Thymus (tissue), 11 donors: ENCODE results near the gene LPAR2. TPM values are rescaled to one million over a fixed set of nuclear protein-coding genes. Genes with fewer than 3 reads are reported as not detected.

Source experiments
- DNase-seq, 9 donors: peaks; one replicate each; pipeline ENCODE4 v3.0.0-alpha.2; 2013; ENCODE audit warnings: low spot score in 9 of 9, low read depth in 6 of 9, missing footprints in 1 of 9
- H3K27ac ChIP-seq, 2 donors: one replicate each; pipeline ENCODE4 v1.5.1; 2013; ENCODE audit warnings: control low read depth in 1 of 2, low read depth in 1 of 2, low read length in 1 of 2, mild to moderate bottlenecking in 1 of 2, moderate library complexity in 1 of 2
- H3K27me3 ChIP-seq, 2 donors: one replicate each; pipeline ENCODE4 v1.5.1; 2013; ENCODE audit warnings: low read length in 1 of 2; ENCODE audit not compliant: control insufficient read depth in 2 of 2, insufficient read depth in 1 of 2
- H3K36me3 ChIP-seq, 2 donors: one replicate each; pipeline ENCODE4 v1.5.1; 2013; ENCODE audit warnings: low read length in 1 of 2, mild to moderate bottlenecking in 1 of 2, moderate library complexity in 1 of 2; ENCODE audit not compliant: control insufficient read depth in 2 of 2, insufficient read depth in 2 of 2
- H3K4me1 ChIP-seq, 2 donors: one replicate each; pipeline ENCODE4 v1.5.1; 2013; ENCODE audit warnings: low read length in 2 of 2; ENCODE audit not compliant: control insufficient read depth in 2 of 2, insufficient read depth in 2 of 2
- H3K4me3 ChIP-seq, 2 donors: one replicate each; pipeline ENCODE4 v1.5.1; 2013; ENCODE audit warnings: low read length in 2 of 2, control low read depth in 1 of 2, mild to moderate bottlenecking in 1 of 2
- H3K9me3 ChIP-seq, 2 donors: one replicate each; pipeline ENCODE4 v1.5.1; 2013; ENCODE audit warnings: low read length in 1 of 2, mild to moderate bottlenecking in 1 of 2; ENCODE audit not compliant: control insufficient read depth in 2 of 2, insufficient read depth in 1 of 2
- WGBS: extraction: QIAGEN DNeasy Blood & Tissue Kit; methylation state at CpG from one replicate; pipeline ENCODE4 v1.1.7; 2013; 5-methylcytosine and 5-hydroxymethylcytosine counted together
- polyA plus RNA-seq: library from polyadenylated mRNA; stranded (reverse); fragments of 200-250 nt; gene quantifications from one replicate; pipeline ENCODE4 v1.2.3, GENCODE V29; 2013
- total RNA-seq: library from RNA; stranded (reverse); fragments of 120-200 nt; gene quantifications from one replicate; pipeline ENCODE4 v1.2.4, GENCODE V29; 2013
- donor health status: healthy.

LPAR2 gene
- total and polyA plus RNA-seq, 2 donors, result 5.9 to 53.8 TPM

DNA sequence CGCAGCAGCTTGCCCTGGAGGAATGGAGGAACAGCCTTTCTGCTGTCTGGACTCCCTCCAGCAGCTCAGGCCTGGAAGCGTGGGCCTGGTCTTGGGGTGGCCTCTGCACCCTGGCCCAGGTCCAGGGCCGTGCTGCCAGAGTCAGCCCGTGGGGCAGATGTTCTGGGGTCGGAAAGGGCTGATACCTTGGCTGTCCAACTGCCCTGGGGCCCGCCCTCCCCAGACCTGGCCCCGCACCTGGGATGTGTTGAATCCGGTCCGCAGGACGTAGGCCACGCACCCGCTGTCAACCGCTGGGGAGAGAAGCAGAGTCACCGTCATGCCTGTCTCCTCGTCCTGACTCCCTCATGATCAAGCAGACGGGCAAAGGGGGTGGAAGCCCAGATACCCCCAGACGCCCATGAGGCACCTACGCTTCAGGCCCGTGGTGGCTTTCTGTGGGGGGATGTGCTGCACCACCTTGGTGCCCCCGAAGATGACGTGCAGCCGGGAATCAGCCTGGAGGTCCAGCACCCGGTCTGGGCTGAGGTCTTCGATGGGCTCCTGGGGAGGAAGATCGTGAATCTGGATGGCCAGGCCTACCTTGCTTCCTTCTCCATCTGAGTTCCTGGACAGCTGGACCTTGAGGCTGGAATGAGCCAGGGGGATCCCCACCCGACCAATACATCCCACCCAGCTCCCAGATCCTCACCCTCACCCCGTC, 27.8 kb upstream of the LPAR2 start:
- Histone ChIP-seq H3K27ac (no peak overlapping the region), H3K4me3 (no peak overlapping the region), H3K27me3 (no peaks in the 10 kb centered on the region), H3K9me3 (no peaks in the 10 kb centered on the region), H3K36me3 (peaks cover 91 to 93% of the 10 kb centered on the region in 2 donors), H3K4me1 (no peaks in the 10 kb centered on the region)
- DNase-seq, result no peak
- 98% methylated on average over 27 of the region's 27 CpGs for WGBS

DNA sequence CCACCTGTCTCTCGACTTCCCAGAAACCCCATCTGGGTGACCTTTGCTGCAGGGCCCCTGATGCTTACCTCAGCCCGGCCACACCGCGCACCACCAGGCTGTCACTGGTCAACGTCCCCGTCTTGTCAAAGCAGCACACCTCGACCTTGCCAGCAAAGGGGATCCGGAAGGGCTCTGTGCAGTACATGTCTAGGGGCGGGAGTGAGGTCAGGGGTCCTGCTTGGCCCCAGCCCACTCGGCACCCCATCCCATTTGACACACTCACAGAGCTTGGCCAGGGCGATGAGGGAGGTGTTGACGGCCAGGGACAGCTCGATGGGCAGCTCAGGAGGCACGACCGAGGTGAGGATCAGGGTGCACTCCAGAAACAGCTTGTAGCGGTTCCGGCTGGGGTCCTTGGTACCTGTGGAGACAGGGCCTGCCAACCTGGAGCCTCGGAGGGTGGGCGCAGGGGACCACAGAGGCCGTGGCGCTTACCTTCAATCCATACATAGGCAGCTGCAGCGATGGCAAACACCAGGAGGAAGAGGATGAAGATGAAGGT, 27.1 kb upstream of the LPAR2 start:
- H3K27me3 ChIP-seq, result no peaks in the 10 kb centered on the region
- H3K4me3 ChIP-seq, result no peak overlapping the region
- H3K27ac ChIP-seq, result no peak overlapping the region
- no peaks in the 10 kb centered on the region for H3K4me1 ChIP-seq
- 97% methylated on average over 22 of the region's 22 CpGs for WGBS
- no peak for DNase-seq
- H3K9me3 ChIP-seq, result no peaks in the 10 kb centered on the region
- H3K36me3 ChIP-seq, result peaks cover 98 to 100% of the 10 kb centered on the region in 2 donors

DNA sequence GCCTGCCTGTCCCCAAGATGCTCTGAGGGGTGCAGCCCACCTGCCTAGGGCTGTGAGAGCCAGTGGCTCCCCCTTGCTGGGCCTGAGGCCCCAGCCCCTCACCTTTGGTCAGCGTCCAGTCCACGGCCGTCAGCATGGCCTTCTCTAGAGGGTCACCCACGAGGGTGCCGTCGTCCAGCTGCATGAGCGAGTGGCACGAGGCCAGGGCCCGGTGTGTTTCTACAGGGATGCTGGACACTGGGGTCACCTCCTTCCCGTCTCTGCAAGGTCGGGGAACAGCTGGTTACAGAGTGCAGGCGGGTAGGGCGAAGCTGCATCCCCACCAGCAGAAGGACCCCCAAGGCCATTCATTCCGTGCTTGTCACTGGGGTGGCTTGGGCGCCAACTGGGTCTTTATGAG, 26.4 kb upstream of the LPAR2 start:
- 98% methylated on average over 15 of the region's 15 CpGs for whole genome bisulfite sequencing
- DNase-seq, result no peak

GRCh38 chr19:19653597-19654147, 25.7 kb upstream of the LPAR2 start:
- peaks cover 95 to 98% of the 10 kb centered on the region in 2 donors for H3K36me3 ChIP-seq
- H3K4me3 ChIP-seq, result no peak overlapping the region
- DNase-seq, result no peak
- H3K9me3 ChIP-seq, result no peaks in the 10 kb centered on the region
- WGBS, result 97% methylated on average over 23 of the region's 23 CpGs
- no peak overlapping the region for H3K27ac ChIP-seq
- H3K27me3 ChIP-seq, result no peaks in the 10 kb centered on the region
- no peaks in the 10 kb centered on the region for H3K4me1 ChIP-seq

More for the DNA sequence above, 26.4 kb upstream of the LPAR2 start:
- Histone ChIP-seq H3K9me3 (no peaks in the 10 kb centered on the region), H3K4me3 (no peak overlapping the region), H3K27ac (no peak overlapping the region), H3K36me3 (peaks cover 97 to 100% of the 10 kb centered on the region in 2 donors), H3K4me1 (no peaks in the 10 kb centered on the region), H3K27me3 (no peaks in the 10 kb centered on the region)

- DNase-seq, result no peak
- H3K27me3 ChIP-seq, result no peaks in the 10 kb centered on the region
- 98% methylated on average over 24 of the region's 24 CpGs for WGBS
- H3K27ac ChIP-seq, result no peak overlapping the region
- H3K9me3 ChIP-seq, result no peaks in the 10 kb centered on the region
- H3K4me3 ChIP-seq, result no peak overlapping the region
- peaks cover 88 to 91% of the 10 kb centered on the region in 2 donors for H3K36me3 ChIP-seq
- H3K4me1 ChIP-seq, result no peaks in the 10 kb centered on the region
Measured at GRCh38 chr19:19652482-19653295, 24.7 kb upstream of the LPAR2 start.

DNA sequence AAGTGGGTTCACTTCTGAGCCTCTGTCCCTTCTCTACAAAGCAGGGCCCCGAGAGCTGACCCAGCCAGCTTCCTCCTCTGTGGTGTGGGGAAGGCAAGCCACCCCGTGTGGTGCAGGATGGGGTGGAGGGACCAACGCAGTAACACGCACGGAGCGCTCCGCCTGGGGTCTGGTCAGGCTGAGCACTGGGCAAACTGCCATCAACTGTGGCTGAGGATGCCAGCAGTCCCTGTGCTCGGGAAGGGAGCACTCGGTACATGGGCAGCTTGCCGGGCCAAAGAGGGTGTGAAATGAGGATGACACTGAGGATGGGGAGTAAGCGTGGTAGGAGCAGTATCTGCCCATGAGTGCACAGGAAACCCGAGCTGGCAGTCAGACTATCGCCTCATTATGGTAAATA, 23.1 kb upstream of the LPAR2 start:
- H3K27me3 ChIP-seq, result no peaks in the 10 kb centered on the region
- H3K36me3 ChIP-seq, result peaks cover 88 to 91% of the 10 kb centered on the region in 2 donors
- H3K27ac ChIP-seq, result no peak overlapping the region
- H3K4me1 ChIP-seq, result no peaks in the 10 kb centered on the region
- no peaks in the 10 kb centered on the region for H3K9me3 ChIP-seq
- WGBS, result 95% methylated on average over 13 of the region's 13 CpGs
- H3K4me3 ChIP-seq, result no peak overlapping the region
- DNase-seq, result no peak

- H3K27ac ChIP-seq, result no peak overlapping the region
- WGBS, result 96% methylated on average over 9 of the region's 9 CpGs
- no peaks in the 10 kb centered on the region for H3K9me3 ChIP-seq
- DNase-seq, result no peak
- no peak overlapping the region for H3K4me3 ChIP-seq
- H3K4me1 ChIP-seq, result no peaks in the 10 kb centered on the region
- H3K27me3 ChIP-seq, result no peaks in the 10 kb centered on the region
- H3K36me3 ChIP-seq, result peaks cover 88 to 91% of the 10 kb centered on the region in 2 donors
Measured at GRCh38 chr19:19650331-19650730, 22.3 kb upstream of the LPAR2 start.

- Histone ChIP-seq H3K4me1 (no peaks in the 10 kb centered on the region), H3K27ac (no peak overlapping the region), H3K9me3 (no peaks in the 10 kb centered on the region), H3K27me3 (no peaks in the 10 kb centered on the region), H3K4me3 (no peak overlapping the region), H3K36me3 (peaks cover 88 to 89% of the 10 kb centered on the region in 2 donors)
- WGBS, result 97% methylated on average over 22 of the region's 22 CpGs
- no peak for DNase-seq
Measured at GRCh38 chr19:19649580-19649995, 21.6 kb upstream of the LPAR2 start.

GRCh38 chr19:19649155-19649554, 21.1 kb upstream of the LPAR2 start:
- Histone ChIP-seq H3K36me3 (peaks cover 85% of the 10 kb centered on the region in 2 donors), H3K27ac (no peak overlapping the region), H3K27me3 (no peaks in the 10 kb centered on the region), H3K4me3 (no peak overlapping the region), H3K4me1 (peaks cover 0 to 1% of the 10 kb centered on the region in 2 donors), H3K9me3 (no peaks in the 10 kb centered on the region)
- WGBS, result 98% methylated on average over 6 of the region's 6 CpGs
- DNase-seq, result no peak
